ENCODE data around the gene TPST2. TPM values are rescaled to one million over a fixed set of nuclear protein-coding genes. Genes with fewer than 3 reads are reported as not detected.

The TPST2 gene
- total RNA-seq, 1 experiment from 2014 or later: 11.8 TPM

DNA sequence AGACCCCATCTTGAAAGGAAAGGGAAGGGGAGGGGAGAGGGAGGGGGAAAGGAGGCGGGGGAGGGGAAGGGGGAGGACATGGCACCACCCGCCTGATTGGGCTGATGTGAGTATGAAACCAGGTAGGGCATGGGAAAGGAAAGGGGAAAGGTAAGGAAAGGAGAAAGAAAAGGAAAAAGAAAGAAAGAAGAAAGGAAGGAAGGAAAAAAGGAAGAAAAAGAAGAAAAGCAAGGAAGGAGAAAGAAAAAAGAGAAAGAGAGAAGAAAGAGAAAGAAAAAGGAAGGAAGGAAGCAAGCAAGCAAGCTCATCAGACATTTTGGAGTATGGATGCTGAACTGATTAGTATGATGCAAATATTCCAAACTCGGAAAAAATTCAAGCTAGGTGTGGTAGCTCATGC is 41.6 kb downstream of the TPST2 start:
- BruUV-seq (replicated peaks): no TSS peak
- H3K9me3 Mint-ChIP-seq (ENCODE audit: low read depth, unreplicated experiment): no peaks in the 10 kb centered on the region
- no peaks in the 10 kb centered on the region for H3K36me3 Mint-ChIP-seq (ENCODE audit: insufficient read depth, unreplicated experiment)
- CTCF ChIA-PET: no interaction called here
- no peak for DNase-seq
- H3K27ac Mint-ChIP-seq (ENCODE audit: unreplicated experiment): no peak overlapping the region
- no peak overlapping the region for H3K4me3 Mint-ChIP-seq (ENCODE audit: low read depth, unreplicated experiment)
- intact Hi-C loops (cut with micrococcal nuclease; ENCODE audit: unreplicated experiment): no loop called here
- no peaks in the 10 kb centered on the region for H3K4me1 Mint-ChIP-seq (ENCODE audit: low read depth, unreplicated experiment)
- no peaks in the 10 kb centered on the region for H3K27me3 Mint-ChIP-seq (ENCODE audit: unreplicated experiment)
- no peak for TF ChIP-seq CTCF (IDR thresholded peaks at IDR 0.05; ENCODE audit: unreplicated experiment)

- H3K9me3 Mint-ChIP-seq (ENCODE audit: low read depth, unreplicated experiment): no peaks in the 10 kb centered on the region
- no TSS peak for BruUV-seq (replicated peaks)
- intact Hi-C loops (cut with micrococcal nuclease; ENCODE audit: unreplicated experiment): no loop called here
- no peak for TF ChIP-seq CTCF (IDR thresholded peaks at IDR 0.05; ENCODE audit: unreplicated experiment)
- H3K36me3 Mint-ChIP-seq (ENCODE audit: insufficient read depth, unreplicated experiment): no peaks in the 10 kb centered on the region
- no peak for DNase-seq
- H3K4me3 Mint-ChIP-seq (ENCODE audit: low read depth, unreplicated experiment): no peak overlapping the region
- CTCF ChIA-PET: no interaction called here
- no peaks in the 10 kb centered on the region for H3K27me3 Mint-ChIP-seq (ENCODE audit: unreplicated experiment)
- H3K27ac Mint-ChIP-seq (ENCODE audit: unreplicated experiment): no peak overlapping the region
- no peaks in the 10 kb centered on the region for H3K4me1 Mint-ChIP-seq (ENCODE audit: low read depth, unreplicated experiment)
These were observed 42.1 kb downstream of the TPST2 start for GRCh38 chr22:26547837-26548236.

DNA sequence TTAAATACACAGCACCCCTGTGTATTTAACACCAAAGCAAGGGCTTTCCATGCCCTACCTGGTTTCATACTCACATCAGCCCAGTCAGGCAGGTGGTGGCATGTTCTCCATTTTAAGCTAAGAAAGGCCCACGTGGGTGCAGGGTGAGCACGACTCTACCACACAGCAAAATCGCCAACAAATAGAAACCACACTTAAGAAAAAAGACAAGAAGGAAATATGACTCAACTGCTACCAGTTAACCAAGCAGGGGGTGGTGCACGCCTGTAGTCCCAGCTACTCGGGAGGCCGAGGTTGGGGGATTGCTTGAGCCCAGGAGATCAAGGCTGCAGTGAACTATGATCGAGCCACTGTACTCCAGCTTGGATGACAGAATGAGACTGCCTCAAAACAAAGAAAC is 42.5 kb downstream of the TPST2 start:
- Mint-ChIP-seq H3K36me3 (ENCODE audit: insufficient read depth, unreplicated experiment) (no peaks in the 10 kb centered on the region), H3K27me3 (ENCODE audit: unreplicated experiment) (no peaks in the 10 kb centered on the region), H3K27ac (ENCODE audit: unreplicated experiment) (no peak overlapping the region), H3K9me3 (ENCODE audit: low read depth, unreplicated experiment) (no peaks in the 10 kb centered on the region), H3K4me3 (ENCODE audit: low read depth, unreplicated experiment) (no peak overlapping the region), H3K4me1 (ENCODE audit: low read depth, unreplicated experiment) (no peaks in the 10 kb centered on the region)
- intact Hi-C loops (cut with micrococcal nuclease; ENCODE audit: unreplicated experiment): no loop called here
- TF ChIP-seq CTCF (IDR thresholded peaks at IDR 0.05; ENCODE audit: unreplicated experiment): no peak
- BruUV-seq (replicated peaks): no TSS peak
- no peak for DNase-seq
- CTCF ChIA-PET: no interaction called here

DNA sequence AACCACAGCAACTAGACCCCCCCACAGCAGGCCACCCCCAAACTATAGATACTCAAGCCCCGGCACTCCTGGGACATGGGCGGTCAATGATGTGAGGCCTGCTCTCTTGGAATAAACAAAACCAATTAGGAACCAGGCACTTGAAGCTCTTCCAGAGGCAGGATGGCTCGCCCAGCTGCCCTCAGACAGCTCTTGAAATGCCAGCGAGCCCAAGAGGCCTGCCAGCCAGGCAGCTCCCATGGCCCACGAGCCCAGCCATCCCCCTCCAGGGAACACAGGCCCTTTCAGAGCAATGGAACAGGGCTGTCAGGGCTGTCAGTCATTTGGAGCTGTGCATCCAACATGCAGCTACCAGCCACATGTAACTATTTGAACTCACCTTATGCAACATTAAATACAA is 43.6 kb downstream of the TPST2 start:
- no peaks in the 10 kb centered on the region for H3K4me1 Mint-ChIP-seq (ENCODE audit: low read depth, unreplicated experiment)
- no peak for TF ChIP-seq CTCF (IDR thresholded peaks at IDR 0.05; ENCODE audit: unreplicated experiment)
- no peak overlapping the region for H3K4me3 Mint-ChIP-seq (ENCODE audit: low read depth, unreplicated experiment)
- intact Hi-C loops (cut with micrococcal nuclease; ENCODE audit: unreplicated experiment): no loop called here
- CTCF ChIA-PET: interaction anchor here (0.5 kb wide), 2 partner anchors 22 to 1689 kb away, joined by 3 read pairs; no protein-coding TSS in a partner anchor
- no TSS peak for BruUV-seq (replicated peaks)
- no peak for DNase-seq
- H3K27me3 Mint-ChIP-seq (ENCODE audit: unreplicated experiment): no peaks in the 10 kb centered on the region
- H3K36me3 Mint-ChIP-seq (ENCODE audit: insufficient read depth, unreplicated experiment): no peaks in the 10 kb centered on the region
- H3K9me3 Mint-ChIP-seq (ENCODE audit: low read depth, unreplicated experiment): no peaks in the 10 kb centered on the region
- H3K27ac Mint-ChIP-seq (ENCODE audit: unreplicated experiment): no peak overlapping the region

All from Calu3 (cell line).